Tibial nerve (tissue), 4 donors: ENCODE results near the gene PAX8.

Experiments used
- CTCF ChIP-seq, 5 experiments: fragments of 200-600 bp in 3 of 5; fragments of 450-650 bp in 2 of 5; sonication (generic) in 3 of 5; IDR thresholded peaks; one replicate each; pipeline ENCODE4 v1.5.1; 2016 to 2019; ENCODE audit warnings: antibody characterized with exemption in 5 of 5, mild to moderate bottlenecking in 3 of 5, moderate library complexity in 2 of 5
- EP300 ChIP-seq, 2 donors: sonication (generic); formaldehyde crosslinking; IDR thresholded peaks; one replicate each; pipeline ENCODE4 v1.6.1; 2017; ENCODE audit warnings: antibody characterized with exemption in 2 of 2, mild to moderate bottlenecking in 1 of 2
- POLR2A ChIP-seq, 2 donors: fragments of 450-650 bp; IDR thresholded peaks; one replicate each; pipeline ENCODE4 v1.6.1; 2017; ENCODE audit warnings: antibody characterized with exemption in 2 of 2, mild to moderate bottlenecking in 2 of 2, moderate library complexity in 2 of 2

DNA sequence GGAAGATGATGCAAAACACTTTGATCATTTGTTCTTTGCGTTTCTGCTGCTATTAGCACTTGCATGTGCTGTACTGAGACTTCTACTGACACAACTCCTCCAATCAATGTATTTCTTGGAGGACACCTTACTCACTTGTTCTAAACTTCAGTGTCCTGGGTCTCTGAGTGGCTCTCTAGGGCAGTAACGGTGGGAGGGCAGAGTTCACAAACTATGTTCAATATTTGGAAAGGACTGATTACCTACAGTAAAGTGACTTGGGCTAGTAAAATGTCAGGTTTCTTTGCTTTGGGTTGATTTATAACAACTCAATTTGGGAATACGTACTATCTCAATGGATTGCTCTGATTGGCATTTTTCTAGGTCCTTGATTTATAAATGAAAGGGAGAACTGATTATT, 49.3 kb upstream of the PAX8 start:
- TF ChIP-seq CTCF (IDR thresholded peaks at IDR 0.05) (no peak), POLR2A (IDR thresholded peaks at IDR 0.05) (no peak), EP300 (IDR thresholded peaks at IDR 0.05) (no peak)
